Endothelial cell of umbilical vein (primary cell): Measurements from ENCODE around the gene DNAAF5.

Experiments
- EZH2 ChIP-seq: IDR thresholded peaks from 2 replicates; pipeline ENCODE4 v1.6.1; 2012; ENCODE audit warnings: borderline replicate concordance, low read depth, mild to moderate bottlenecking, moderate library complexity, low read length, inconsistent platforms; ENCODE audit not compliant: severe bottlenecking
- POLR2A ChIP-seq: IDR thresholded peaks from 2 replicates; pipeline ENCODE4 v1.6.1; 2012; ENCODE audit warnings: low read depth, mild to moderate bottlenecking, control low read depth, low read length
- TF ChIP-seq, protein P1 (sequence below), 2 donors: IDR thresholded peaks; 1 replicate in 1 of 2; 2 replicates in 1 of 2; pipeline ENCODE4 v1.5.1; 2011; ENCODE audit warnings: low read length in 2 of 2, mild to moderate bottlenecking in 2 of 2, moderate library complexity in 2 of 2, control low read depth in 1 of 2, inconsistent platforms in 1 of 2, low read depth in 1 of 2; ENCODE audit not compliant: insufficient read depth in 1 of 2; ENCODE audit errors: extremely low read depth in 1 of 2

DNA sequence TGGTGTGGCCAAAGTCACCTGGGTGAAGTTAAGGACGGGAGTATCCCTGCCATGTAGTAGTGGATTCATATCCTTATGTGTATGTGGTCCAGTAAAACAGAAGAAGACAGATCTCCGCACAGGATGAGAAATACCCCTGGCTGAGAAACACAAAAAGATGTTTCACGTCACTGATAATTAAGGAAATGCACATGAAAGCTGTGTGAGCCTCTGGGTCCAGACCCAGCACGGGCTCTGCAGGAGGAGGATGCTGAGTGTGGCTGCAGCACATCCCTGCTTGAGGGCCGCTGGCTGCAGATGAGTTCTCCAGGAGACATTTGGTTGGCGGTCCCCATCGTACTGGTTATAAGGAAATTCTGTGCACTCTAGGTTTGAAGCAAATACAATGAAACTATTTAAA lies 97.6 kb downstream of the DNAAF5 start:
- TF ChIP-seq, protein P1, sequence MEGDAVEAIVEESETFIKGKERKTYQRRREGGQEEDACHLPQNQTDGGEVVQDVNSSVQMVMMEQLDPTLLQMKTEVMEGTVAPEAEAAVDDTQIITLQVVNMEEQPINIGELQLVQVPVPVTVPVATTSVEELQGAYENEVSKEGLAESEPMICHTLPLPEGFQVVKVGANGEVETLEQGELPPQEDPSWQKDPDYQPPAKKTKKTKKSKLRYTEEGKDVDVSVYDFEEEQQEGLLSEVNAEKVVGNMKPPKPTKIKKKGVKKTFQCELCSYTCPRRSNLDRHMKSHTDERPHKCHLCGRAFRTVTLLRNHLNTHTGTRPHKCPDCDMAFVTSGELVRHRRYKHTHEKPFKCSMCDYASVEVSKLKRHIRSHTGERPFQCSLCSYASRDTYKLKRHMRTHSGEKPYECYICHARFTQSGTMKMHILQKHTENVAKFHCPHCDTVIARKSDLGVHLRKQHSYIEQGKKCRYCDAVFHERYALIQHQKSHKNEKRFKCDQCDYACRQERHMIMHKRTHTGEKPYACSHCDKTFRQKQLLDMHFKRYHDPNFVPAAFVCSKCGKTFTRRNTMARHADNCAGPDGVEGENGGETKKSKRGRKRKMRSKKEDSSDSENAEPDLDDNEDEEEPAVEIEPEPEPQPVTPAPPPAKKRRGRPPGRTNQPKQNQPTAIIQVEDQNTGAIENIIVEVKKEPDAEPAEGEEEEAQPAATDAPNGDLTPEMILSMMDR (IDR thresholded peaks at IDR 0.05; ENCODE audit: extremely low read depth in 1 of 2, insufficient read depth in 1 of 2, low read depth in 1 of 2, low read length in 2 of 2), result no peak
- TF ChIP-seq POLR2A, result no peak
- no peak for TF ChIP-seq EZH2
